CD4-positive, alpha-beta T cell treated with Interleukin-21 for 1 hour (primary cell): ENCODE data around the gene FAM151B.
"Not testable (repeated sequence)": the region's sequence is repeated elsewhere in the genome, so short reads cannot be mapped to it uniquely, and the experiment has no call there.

Experiments used
- DNase-seq: peaks from one replicate; pipeline ENCODE4 v3.0.0-alpha.2; 2020

Gene FAM151B

DNA sequence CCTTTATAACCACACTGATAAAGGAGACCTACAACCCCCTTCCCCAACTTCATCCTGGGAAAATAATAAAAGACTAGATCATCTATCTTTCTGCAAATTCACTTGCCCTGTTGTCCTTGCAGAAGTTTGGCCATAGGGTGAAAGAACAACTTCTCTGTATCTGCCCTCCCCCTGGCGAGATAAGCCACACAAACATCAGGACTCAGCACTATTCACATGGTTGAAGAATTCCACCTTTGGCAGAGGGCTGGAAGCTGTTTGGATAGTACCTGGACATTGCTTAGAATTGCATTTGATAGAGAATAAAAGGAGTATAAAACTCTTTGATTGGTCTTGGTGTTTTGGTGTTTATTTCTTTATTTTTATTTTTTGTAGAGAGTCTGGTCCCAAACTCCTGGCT lies 16.9 kb downstream of the FAM151B start:
- DNase-seq = no peak

DNA sequence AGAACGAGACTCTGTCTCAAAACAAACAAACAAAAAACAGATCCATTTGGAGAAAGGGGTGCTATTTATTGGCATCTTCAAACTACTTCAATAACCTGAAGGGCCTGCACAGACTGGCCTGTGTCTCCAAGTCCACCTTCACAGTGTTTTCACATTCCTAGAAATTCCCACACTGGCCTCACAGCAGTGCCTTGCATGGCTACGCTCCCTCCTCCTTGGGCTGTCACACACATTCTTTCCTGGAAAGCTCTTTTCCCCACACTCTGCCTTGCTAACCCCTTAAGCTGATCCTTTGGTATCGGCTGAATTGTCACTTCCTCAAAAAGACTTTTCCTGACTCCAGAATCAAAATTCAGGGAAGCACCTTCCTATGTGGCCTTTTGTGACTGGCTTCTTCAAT lies 19.8 kb downstream of the FAM151B start:
- no peak for DNase-seq

DNA sequence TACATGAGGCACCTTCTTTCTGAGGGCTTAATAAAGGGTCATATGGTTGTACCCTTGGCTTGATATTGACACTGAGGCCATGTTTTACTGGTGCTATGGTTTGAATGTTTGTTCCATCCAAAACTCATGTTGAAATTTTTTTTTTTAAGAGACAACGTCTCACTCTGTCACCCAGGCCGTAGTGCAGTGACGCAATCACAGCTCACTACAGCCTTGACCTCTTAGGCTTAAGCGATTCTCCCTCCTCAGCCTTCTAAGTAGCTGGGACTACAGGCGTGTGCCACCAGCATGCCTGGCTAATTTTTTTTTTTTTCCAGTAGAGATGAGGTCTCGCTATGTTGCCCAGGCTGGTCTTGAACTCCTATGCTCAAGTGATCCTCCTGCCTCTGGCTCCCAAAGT lies 20.9 kb downstream of the FAM151B start:
- no peak for DNase-seq

DNA sequence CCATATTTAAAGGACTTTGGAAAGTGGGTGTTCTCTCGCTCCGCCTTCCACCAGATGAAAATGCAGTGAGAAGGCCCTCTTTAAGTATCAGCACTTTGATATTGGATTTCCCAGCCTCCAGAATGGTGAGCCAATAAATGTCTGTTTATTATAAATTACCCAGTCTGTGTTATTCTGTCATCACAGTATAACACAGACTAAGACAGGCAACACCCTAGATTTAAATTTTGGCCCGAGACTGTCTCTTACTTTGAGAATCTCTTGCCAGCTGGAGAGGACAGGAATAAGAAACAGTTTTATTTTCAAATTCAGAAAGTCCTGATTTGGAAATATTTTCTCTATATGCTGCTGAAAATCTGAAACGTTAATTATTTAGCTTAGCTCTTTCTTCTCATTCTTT lies 21.5 kb downstream of the FAM151B start:
- DNase-seq = no peak

DNA sequence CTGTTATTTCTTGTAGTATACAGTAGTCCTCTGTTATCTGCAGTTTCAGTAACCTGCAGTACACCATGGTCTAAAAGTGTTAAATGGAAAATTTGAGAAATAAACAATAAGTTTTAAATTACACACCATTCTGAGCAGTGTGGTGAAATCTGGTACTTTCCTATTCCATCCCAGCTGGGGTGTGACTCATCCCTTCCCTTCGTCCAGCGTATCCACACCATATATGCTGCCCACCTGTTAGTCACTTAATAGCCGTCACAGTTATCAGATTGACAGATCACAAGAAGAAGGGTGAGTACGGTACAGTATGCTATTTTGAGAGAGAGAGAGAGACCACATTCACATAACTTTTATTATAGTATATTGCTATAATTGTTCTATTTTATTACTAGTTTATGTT lies 28.9 kb downstream of the FAM151B start:
- no peak for DNase-seq

DNA sequence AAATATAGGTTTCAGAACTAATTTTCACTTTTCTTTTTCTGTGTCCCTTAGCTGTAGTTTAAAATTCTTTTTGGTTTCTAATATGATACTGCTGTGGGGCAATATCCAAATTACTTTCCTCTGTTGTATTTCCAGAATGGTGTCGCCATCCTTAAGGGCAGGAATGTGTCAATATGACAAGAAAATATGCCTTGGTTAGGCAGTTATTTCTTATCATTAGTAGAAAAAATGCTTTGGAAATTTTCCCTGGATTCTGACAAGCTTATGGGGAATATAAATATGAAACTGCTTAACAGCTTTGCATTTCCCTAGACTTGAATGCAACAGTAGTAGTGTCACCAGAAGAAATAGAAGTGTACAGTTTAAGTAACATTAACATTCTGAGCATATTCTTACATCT lies 52.8 kb downstream of the FAM151B start:
- no peak for DNase-seq

DNA sequence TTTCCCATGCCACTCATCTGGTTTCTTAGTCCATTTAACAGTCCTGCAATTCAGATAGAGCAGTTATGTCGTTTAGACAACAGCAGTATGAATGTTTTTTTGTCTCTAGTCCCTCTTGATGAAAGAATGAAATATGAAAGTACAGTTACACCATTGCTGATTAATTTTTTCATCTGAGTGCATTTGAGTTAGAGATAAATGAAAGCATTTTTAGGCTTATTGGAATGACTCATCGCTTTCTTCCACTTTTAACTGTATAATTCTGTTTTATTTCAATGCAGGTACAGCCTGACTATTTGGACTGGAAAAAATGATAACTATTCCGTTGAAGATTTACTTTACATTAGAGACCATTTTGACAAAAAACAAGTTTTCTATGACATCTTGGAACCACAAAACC lies 53.5 kb downstream of the FAM151B start:
- DNase-seq = no peak

DNA sequence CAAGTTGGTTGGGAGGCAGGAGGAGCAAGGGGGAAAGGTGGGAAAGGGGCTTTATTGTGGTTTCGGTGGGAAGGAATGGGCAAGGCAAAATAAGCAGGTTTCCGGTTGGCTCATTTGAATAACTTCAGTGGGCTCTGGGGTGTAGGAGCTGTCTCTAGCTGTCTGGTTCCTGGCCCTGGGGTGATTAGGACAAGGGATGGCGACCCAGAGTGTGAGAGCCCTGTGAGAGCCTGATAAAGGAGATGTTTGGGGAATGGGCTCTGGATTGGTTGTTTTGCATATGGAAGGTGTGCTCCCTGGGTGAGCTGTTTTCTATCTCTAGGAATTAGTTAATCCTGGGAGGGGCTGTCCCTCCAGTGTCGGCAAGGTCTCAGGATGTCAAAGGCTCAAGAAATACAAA lies 66.7 kb downstream of the FAM151B start:
- DNase-seq = no peak

DNA sequence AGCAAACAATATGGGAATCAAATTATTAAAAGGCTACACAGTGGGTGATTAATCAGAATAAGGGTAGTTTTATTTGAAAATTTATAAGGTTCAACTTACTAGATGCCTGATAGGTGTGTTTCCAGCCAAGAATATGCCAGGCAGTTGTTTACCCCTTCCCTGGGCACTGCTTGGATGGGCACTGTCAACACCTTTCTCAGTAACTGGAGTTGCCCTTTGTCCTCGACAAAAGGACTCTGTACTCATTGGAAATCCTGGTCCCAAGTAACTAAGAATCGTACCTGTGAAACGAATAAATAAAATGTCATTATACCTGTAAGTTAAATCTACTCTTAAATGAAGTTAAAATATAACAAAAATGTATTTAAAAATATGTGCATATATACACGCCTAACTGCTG lies 67.2 kb downstream of the FAM151B start:
- no peak for DNase-seq

DNA sequence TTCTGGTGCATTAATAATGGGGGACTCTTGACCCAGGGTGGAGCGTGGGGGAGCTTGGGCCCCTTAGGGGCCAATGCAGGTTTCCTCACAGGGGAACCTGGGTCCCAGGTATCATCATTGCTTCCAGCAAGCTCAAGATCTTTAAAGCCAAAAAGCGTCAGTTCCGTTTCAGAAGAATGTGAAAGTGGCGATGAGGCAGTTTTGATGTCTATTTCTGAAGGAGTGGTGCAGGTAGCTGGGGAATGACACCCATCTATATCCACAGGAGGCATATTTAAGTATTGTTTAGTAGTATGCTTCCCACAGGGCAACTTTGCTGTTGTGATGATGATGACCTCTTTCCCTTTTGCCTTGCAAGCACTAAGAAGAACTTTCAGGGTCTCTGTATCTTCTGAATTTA lies 71.3 kb downstream of the FAM151B start:
- no peak for DNase-seq

DNA sequence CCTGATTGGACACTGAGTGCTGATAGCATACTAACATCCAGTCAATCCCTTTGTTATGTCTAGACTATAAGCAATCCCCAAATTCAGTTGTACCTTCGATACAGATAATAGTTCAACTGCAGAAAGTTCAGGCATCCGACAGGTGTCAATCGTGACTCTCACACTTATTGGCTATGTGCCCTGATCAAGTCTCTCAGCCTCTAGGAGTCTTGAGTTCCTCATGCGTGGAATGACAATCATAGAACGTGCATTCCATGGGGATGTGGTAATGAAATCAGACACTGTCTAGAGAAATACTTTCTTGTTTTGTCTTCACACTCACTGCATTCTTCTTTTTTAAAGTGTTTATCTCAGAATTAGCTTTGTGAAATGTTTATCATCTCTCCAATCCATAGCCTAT lies 77.4 kb downstream of the FAM151B start:
- DNase-seq = no peak

DNA sequence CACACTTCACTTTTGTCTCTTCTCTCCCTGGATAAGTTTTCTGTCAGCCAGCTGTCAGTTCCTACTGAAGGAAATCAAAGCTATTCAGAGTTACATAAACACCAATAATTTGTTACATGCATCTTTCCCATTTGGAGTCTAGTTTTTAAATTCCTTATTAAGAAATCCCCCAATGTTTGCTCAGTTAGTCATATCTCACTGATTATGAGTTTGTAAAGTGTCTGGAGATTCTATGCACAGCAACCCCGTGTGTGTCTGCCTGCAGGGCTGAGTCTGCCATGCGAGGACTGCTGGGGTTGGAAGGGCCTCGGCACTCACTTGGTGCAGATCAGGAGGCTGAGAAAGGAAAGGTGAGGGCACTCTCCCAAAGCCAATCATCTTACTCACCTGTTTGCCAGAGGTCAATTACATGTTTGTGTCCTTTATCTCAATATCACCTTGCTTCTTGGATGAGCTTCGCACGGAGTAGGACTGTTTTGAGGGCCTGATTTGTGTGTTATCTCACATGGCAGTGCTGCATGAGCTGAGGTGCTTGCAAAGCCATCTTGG lies 78.9 kb downstream of the FAM151B start:
- no peak for DNase-seq

DNA sequence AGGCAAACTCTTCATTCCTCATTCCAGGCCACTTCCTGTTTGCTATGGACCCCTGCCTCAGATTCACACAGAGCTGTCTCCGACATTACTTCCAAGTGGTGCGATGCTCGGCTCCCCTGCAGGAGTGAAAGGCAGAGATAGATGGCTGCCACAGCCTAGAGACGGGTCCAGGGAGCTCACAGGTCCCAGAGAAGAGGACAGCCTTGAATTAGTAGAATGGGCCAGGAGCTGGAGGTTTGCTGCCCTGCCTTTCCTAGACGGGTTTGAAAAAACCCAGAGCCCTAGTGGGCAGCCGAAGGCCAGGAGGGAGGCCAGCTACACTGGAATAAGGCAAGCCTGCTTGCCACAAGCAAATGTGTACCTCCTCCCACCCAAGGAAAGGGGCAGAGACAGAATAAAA lies 80.4 kb downstream of the FAM151B start:
- DNase-seq = no peak

DNA sequence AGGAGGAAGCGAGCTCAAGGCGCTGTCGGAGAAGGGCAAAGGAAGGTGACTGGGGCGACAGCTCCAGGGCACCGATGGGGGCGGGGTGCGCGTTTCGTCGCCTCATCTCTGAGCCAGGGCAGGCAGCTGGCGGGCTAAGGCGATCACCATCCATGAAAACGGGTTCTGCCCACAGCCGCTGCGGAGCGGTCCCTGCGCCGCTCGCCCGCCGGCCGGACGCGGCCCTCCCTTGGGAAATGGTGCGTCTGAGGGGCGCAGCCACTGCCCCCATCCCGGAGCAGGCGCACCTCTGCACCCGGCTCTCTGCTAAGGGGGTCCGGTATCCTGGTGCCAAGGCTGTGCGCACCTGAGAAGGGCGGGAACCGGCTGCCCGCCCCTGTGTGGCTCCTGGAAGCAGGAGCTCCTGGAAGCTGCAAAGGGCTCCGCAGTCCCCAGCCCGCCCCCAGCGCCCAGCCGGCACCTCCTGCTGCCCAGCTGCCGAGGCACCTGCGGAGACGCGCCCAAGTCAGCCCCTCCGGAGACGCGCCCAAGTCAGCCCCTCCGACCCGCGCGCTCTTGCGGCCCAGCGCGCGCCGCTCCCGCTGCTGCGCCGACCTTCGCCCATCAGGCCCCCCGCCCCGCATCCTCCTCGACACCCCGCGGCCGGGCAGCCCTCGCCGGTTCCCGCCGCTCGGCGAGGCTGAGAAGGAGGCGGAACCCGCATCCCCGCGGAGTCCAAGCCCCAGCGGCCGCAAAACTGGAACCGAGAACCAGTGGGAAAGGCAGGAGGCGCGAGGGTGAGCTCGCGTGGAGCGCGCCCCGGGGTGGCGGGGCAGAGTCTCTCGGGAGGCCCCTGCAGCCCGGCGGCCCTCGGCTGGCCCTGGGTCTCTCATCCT lies 81.4 kb downstream of the FAM151B start:
- DNase-seq = no peak

DNA sequence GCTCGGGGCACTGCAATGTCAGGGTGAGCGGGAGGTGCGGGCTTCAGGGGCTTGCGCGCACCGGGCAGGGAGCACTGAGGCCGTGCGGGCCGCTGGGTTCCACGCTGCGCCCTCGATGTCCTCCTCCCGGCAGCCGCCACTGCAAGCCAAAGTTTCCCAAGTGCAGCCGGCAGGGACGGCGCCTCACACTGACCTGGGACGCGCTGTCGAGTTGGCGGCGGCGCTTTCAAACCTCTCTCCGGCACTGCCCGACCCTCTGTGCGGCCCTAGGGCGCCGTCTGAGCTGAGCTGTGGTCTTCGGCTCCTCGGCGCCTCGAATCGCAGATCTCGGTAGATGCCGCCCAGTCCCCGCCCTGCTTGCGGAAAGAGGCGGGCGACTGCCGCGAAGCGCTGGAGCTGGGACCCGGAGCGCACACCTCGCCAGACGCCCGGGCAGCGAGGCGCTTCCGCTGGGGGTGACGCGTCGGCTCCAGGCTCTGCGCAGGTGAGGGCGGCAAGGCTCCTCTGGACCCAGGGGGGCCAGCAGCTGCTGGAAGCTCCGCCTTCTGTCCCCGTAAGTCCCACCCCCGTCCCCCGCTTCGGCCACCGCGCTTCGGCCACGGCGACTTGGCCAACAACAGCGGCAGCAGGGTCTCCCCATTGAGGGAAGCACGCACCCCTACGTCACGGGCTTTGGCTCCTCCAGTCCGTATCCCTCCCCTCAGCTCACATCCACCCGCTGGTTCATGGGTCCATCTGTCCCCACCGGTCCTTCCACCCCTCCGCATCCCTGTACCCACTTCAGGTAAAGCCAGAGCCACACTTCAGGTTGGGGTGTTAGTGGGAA lies 82.3 kb downstream of the FAM151B start, which contains the start of gene ANKRD34B:
Gene ANKRD34B (minus strand): TSS at position 320 of the 826 bp plus-strand sequence. CDS start 10,261 bp downstream, outside the sequence.
- DNase-seq = no peak

DNA sequence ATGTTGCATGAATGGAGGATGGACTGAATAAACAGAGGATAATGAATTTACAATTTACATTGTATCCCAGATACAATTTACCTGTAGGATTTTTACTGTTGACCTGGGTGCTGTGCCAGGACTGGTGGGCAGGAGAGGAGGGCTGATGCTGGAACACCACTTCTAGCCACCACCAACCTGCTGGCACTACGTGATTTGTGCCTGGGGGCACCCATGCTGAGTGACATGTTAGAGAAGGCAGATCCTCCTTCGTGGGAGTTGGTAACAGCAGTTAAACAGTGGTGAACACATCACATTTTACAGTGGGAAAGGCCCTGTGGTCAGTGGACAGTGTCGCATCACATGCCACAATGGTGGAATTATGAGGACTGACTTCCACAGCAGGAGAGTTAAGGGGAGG lies 85.2 kb downstream of the FAM151B start:
- DNase-seq = no peak

DNA sequence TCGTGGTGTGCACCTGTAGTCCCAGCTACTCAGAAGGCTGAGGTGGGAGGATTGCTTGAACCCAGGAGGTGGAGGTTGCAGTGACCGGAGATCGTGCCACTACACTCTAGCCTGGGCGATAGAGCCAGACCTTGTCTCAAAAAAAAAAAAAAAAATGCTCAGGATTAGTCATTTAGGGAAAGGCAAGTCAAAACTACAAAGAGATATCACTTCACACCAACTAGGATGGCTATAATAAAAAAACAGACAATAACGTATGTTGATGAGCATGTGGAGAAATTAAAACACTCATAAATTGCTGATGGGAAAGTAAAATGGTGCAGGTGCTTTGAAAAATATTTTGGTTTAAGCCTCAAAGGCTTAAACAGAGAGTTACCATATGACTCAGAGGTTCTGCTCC lies 88.5 kb downstream of the FAM151B start:
- DNase-seq = no peak

DNA sequence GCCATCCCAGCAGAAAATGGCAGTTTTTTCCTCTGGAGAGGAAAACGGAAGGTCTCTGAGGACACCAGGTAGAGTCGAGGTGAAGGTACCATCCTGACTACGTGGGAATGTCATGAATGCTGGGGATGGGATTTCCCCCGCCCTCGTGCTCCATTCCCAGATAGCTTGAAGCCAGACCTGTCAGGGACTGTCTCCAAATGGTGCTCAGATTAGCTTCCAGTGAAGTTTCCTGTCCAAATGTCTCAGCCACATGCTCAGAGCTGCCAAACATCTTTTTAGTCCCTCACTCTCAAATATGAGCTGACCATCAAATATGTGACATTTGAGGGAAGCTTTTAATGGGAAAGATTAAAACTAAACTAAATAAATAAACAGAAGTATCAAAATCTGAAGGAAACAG lies 89.8 kb downstream of the FAM151B start:
- no peak for DNase-seq

DNA sequence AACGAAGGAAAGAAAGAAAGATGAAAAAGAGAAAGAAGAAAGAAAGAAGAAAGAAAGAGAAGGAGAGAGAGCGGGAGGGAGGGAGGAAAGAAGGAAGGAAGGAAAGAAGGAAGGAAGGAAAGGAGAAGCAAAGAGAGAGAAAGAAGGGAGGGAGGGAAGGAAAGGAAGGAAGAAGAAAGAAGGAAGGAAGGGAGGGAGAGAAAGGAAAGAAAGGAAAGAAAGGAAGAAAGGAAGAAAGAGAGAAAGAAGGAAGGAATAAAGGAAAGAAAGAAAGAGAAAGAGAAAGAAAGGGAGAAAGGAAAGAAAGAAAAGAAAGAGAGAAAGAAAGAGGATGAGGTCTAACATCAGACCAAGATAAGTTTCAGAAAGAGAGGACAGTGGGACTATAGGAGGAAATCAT lies 91.2 kb downstream of the FAM151B start:
- DNase-seq = no peak

DNA sequence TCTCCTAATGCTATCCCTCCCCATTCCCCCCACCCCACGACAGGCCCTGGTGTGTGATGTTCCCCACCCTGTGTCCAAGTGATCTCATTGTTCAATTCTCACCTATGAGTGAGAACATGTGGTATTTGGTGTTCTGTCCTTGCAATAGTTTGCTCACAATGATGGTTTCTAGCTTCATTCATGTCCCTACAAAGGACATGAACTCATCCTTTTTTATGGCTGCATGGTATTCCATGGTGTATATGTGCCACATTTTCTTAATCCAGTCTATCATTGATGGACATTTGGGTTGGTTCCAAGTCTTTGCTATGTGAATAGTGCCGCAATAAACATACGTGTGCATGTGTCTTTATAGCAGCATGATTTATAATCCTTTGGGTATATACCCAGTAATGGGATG lies 92.4 kb downstream of the FAM151B start:
- not testable (repeated sequence) for DNase-seq

DNA sequence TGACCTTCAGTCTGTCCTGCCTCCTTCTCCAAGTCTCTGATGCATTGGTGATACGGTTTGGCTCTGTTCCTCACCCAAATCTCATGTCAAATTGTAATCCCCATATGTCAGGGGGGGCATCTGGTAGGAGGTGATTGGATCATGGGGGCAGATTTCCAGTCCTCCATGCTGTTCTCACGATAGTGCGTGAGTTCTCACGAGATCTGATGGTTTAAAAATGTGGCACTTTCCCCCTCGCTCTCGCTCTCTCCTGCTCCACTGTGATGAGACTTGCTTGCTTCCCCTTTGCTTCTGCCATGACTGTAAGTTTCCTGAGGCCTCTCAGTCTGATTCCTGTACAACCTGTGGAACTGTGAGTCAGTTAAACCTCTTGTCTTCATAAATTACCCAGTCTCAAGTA lies 96.9 kb downstream of the FAM151B start:
- DNase-seq = no peak

DNA sequence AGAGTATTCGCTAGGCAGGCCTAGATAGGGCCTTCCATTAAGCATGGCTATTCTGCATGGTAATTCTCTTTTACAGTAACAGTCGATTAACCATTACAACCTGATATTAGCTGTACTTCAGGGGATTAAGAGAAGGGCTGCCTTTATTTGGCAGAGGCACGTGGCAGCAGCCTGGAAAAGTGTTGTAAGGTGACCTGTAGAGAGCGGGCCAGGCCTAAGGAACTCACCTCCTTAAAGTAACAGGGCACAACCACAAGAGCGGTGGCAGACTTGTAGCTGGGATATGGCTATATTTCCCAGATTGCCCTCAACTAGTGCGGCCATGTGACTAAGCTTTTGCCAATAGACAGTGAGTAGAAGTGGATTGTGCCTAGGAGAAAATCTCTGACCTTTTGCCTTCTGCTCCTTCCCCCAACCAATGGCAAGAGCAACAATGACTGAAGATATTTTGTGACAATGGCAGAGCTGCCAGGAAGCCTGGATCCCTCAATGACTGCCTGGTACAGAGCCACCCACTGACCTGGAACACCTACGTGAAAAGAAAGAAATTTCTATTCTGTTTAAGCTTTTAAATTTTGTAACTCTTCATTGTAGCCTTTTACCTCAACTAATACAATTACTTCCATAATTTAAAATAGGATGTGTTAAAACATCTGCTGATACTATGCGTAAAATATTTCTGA lies 101.1 kb downstream of the FAM151B start:
- no peak for DNase-seq

DNA sequence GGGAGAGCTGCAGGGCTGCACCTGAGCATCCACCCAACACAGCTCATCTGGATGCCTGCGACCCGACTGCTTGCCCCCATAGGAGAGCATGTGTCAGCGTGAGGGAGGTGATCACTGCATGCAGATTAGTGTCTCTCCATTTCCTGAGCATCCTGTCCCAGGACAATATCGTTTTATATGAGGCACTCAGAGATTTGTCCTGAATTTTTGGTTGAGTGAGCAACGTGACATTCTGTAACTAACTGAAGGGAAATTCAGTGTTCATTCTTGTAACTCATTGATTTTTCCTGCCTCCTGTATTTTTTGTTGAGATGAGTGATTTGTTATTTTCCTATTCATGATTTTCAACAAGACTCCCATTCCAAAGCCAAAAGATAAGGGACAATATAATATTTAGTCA lies 102.9 kb downstream of the FAM151B start:
- no peak for DNase-seq
